GM23338 (cell line): ENCODE data around the gene RPL14. TPM values are rescaled to one million over a fixed set of nuclear protein-coding genes. Genes with fewer than 3 reads are reported as not detected.

ENCODE experiments used
- ATAC-seq: fragments of 200-7000 bp; cut with Tn5 transposase; 3 replicates; pipeline ENCODE4 v1.9.1; 2020
- DNase-seq: peaks from one replicate; pipeline ENCODE4 v3.0.0-alpha.2; 2015; ENCODE audit warnings: low spot score
- H2AFZ ChIP-seq: fragments of 200-600 bp; sonication (generic); 2 replicates; pipeline ENCODE4 v1.8.0; 2016; ENCODE audit warnings: antibody characterized with exemption, mild to moderate bottlenecking, moderate library complexity
- H3F3A ChIP-seq: fragments of 200-600 bp; sonication (generic); replicated peaks from 2 replicates; pipeline ENCODE4 v1.8.0; 2017; ENCODE audit warnings: antibody characterized with exemption, mixed run types, low read depth
- H3K27ac ChIP-seq: fragments of 200-600 bp; sonication (generic); 2 replicates; pipeline ENCODE4 v1.6.1; 2016; ENCODE audit warnings: low read depth
- H3K27me3 ChIP-seq: fragments of 200-600 bp; sonication (generic); 2 replicates; pipeline ENCODE4 v1.8.0; 2016; ENCODE audit warnings: mild to moderate bottlenecking, mixed run types, moderate library complexity; ENCODE audit not compliant: insufficient read depth
- H3K36me3 ChIP-seq: fragments of 200-600 bp; sonication (generic); 2 replicates; pipeline ENCODE4 v1.8.0; 2016; ENCODE audit warnings: mild to moderate bottlenecking; ENCODE audit not compliant: insufficient read depth
- H3K4me1 ChIP-seq: fragments of 200-600 bp; sonication (generic); 2 replicates; pipeline ENCODE4 v1.8.0; 2016; ENCODE audit warnings: mild to moderate bottlenecking, moderate library complexity; ENCODE audit not compliant: insufficient read depth
- H3K4me2 ChIP-seq: fragments of 200-600 bp; sonication (generic); 2 replicates; pipeline ENCODE4 v1.7.1; 2017; ENCODE audit warnings: mixed run types
- H3K4me3 ChIP-seq: fragments of 200-600 bp; sonication (generic); 2 replicates; pipeline ENCODE4 v1.6.1; 2016; ENCODE audit warnings: mixed run types
- H3K79me2 ChIP-seq: fragments of 200-600 bp; sonication (generic); replicated peaks from 2 replicates; pipeline ENCODE4 v1.8.0; 2017; ENCODE audit warnings: mild to moderate bottlenecking; ENCODE audit not compliant: insufficient read depth
- H3K9me2 ChIP-seq: fragments of 200-600 bp; sonication (generic); 2 replicates; pipeline ENCODE4 v1.8.0; 2017; ENCODE audit not compliant: insufficient read depth
- H4K20me1 ChIP-seq: fragments of 200-600 bp; sonication (generic); replicated peaks from 2 replicates; pipeline ENCODE4 v1.8.0; 2017; ENCODE audit warnings: mild to moderate bottlenecking; ENCODE audit not compliant: insufficient read depth
- H3K27ac Mint-ChIP-seq: 2 replicates; pipeline ENCODE4 v1.8.0; 2020; ENCODE audit warnings: inconsistent platforms, mild to moderate bottlenecking, moderate library complexity, mixed read lengths
- H3K27me3 Mint-ChIP-seq: 3 replicates; pipeline ENCODE4 v1.8.0; 2022; ENCODE audit warnings: low read depth, mild to moderate bottlenecking, moderate library complexity, mixed read lengths, inconsistent platforms; ENCODE audit not compliant: insufficient read depth, poor library complexity
- H3K36me3 Mint-ChIP-seq: 3 replicates; pipeline ENCODE4 v1.8.0; 2021; ENCODE audit warnings: low read depth, mild to moderate bottlenecking, inconsistent platforms, moderate library complexity, mixed read lengths
- H3K4me1 Mint-ChIP-seq: 3 replicates; pipeline ENCODE4 v1.8.0; 2020; ENCODE audit warnings: mild to moderate bottlenecking, inconsistent platforms, mixed read lengths
- H3K4me3 Mint-ChIP-seq: 3 replicates; pipeline ENCODE4 v1.8.0; 2021; ENCODE audit warnings: moderate library complexity, mild to moderate bottlenecking, inconsistent platforms, mixed read lengths
- H3K9me3 Mint-ChIP-seq: 3 replicates; pipeline ENCODE4 v1.8.0; 2020; ENCODE audit warnings: moderate library complexity, mild to moderate bottlenecking, inconsistent platforms, mixed read lengths
- CREB1 ChIP-seq: fragments of 250-450 bp; sonication (Bioruptor Pico); IDR thresholded peaks from 2 replicates; pipeline ENCODE4 v1.5.0; 2020; ENCODE audit warnings: low read depth, mild to moderate bottlenecking, moderate library complexity
- CTCF ChIP-seq, 2 experiments: fragments of 200-600 bp in 1 of 2; sonication (generic) in 1 of 2; conservative IDR thresholded peaks; 2 replicates each; pipeline versions ENCODE4 v1.5.1 to v1.6.1; 2016 to 2017; ENCODE audit warnings: antibody characterized with exemption in 2 of 2, low read depth in 2 of 2, mild to moderate bottlenecking in 2 of 2, moderate library complexity in 1 of 2
- ETS1 ChIP-seq: IDR thresholded peaks from 2 replicates; pipeline ENCODE4 v1.6.1; 2016; ENCODE audit warnings: antibody characterized with exemption
- EZH2 ChIP-seq: fragments of 200-600 bp; sonication (generic); IDR thresholded peaks from one replicate; pipeline ENCODE4 v1.8.0; 2017; ENCODE audit warnings: antibody characterized with exemption, mild to moderate bottlenecking, low read depth; ENCODE audit not compliant: unreplicated experiment
- EZH2phosphoT487 ChIP-seq: fragments of 200-600 bp; sonication (generic); IDR thresholded peaks from one replicate; pipeline ENCODE4 v1.8.1; 2018; ENCODE audit warnings: antibody characterized with exemption; ENCODE audit not compliant: unreplicated experiment
- JUNB ChIP-seq: IDR thresholded peaks from one replicate; pipeline ENCODE4 v1.6.1; 2016; ENCODE audit warnings: antibody characterized with exemption; ENCODE audit not compliant: unreplicated experiment
- NANOG ChIP-seq: IDR thresholded peaks from 2 replicates; pipeline ENCODE4 v1.6.1; 2016; ENCODE audit warnings: antibody characterized with exemption, borderline replicate concordance
- POLR2AphosphoS5 ChIP-seq: IDR thresholded peaks from 2 replicates; pipeline ENCODE4 v1.6.1; 2016; ENCODE audit warnings: antibody characterized with exemption, low read depth
- REST ChIP-seq: IDR thresholded peaks from one replicate; pipeline ENCODE4 v1.6.1; 2018; ENCODE audit warnings: antibody characterized with exemption; ENCODE audit not compliant: unreplicated experiment
- STAT1 ChIP-seq: IDR thresholded peaks from one replicate; pipeline ENCODE4 v1.6.1; 2016; ENCODE audit warnings: antibody characterized with exemption; ENCODE audit not compliant: unreplicated experiment
- ZNF114 ChIP-seq: fragments of 250-450 bp; sonication (Bioruptor Pico); IDR thresholded peaks from 2 replicates; pipeline ENCODE4 v1.5.0; 2020; ENCODE audit warnings: mild to moderate bottlenecking, moderate library complexity
- ZNF331 ChIP-seq: fragments of 250-450 bp; sonication (Bioruptor Pico); IDR thresholded peaks from 2 replicates; pipeline ENCODE4 v1.5.0; 2020; ENCODE audit warnings: low read depth, mild to moderate bottlenecking, moderate library complexity
- ZNF462 ChIP-seq: fragments of 250-450 bp; sonication (Bioruptor Pico); IDR thresholded peaks from 2 replicates; pipeline ENCODE4 v1.5.0; 2020; ENCODE audit warnings: mild to moderate bottlenecking, moderate library complexity
- polyA plus RNA-seq: library from polyadenylated mRNA; unstranded; fragments of >200 nt; fragmentation: Nextera tagmentation; extraction: Ambion mirVana; gene quantifications from 2 replicates; pipeline ENCODE4 v1.2.1, GENCODE V29; 2016
- total RNA-seq: library from RNA; depleted of rRNA; stranded (reverse); fragments of >200 nt; shearing (Covaris generic); gene quantifications from 2 replicates; pipeline ENCODE4 v1.2.3, GENCODE V29; 2014

RPL14 gene
- total and polyA plus RNA-seq, 2 experiments from 2014 or later = 596 to 1,748 TPM

GRCh38 chr3:40504636-40505430 is 47.7 kb downstream of the RPL14 start:
- ATAC-seq (no peak), DNase-seq (no peak)
- Histone ChIP-seq H3K79me2 (peaks cover 36% of the 10 kb centered on the region), H3K36me3 (0 out of 2 replicates have a peak, but pooled peaks cover 5% of the 10 kb centered on the region), H3K4me1 (peaks cover 17% of the 10 kb centered on the region), H3K4me3 (peak overlapping the region; percentile 69), H3K27me3 (no peaks in the 10 kb centered on the region), H3K27ac (no peak overlapping the region), H2AFZ (peak overlapping the region; percentile 99), H3F3A (0 out of 2 replicates have a peak, but pooled peaks cover 2% of the 10 kb centered on the region), H3K4me2 (peak overlapping the region; percentile 91), H4K20me1 (0 out of 2 replicates have a peak, but pooled peaks cover 3% of the 10 kb centered on the region), H3K9me2 (no peaks in the 10 kb centered on the region)
- TF ChIP-seq EZH2 (no peak), ZNF331 (CRISPR knock-in tag) (no peak), ZNF462 (CRISPR knock-in tag) (no peak), REST (no peak), ZNF114 (no peak), POLR2AphosphoS5 (no peak), CREB1 (CRISPR knock-in tag) (no peak), CTCF (conservative IDR thresholded peaks at IDR 0.05; ENCODE audit: low read depth in 2 of 2) (no peak), EZH2phosphoT487 (no peak), JUNB (no peak), STAT1 (no peak), ETS1 (no peak), NANOG (no peak)
- peaks cover 3% of the 10 kb centered on the region for H3K27me3 Mint-ChIP-seq
- H3K4me3 Mint-ChIP-seq = peak overlapping the region; percentile 98
- peaks cover 22% of the 10 kb centered on the region for H3K36me3 Mint-ChIP-seq
- no peak overlapping the region for H3K27ac Mint-ChIP-seq
- peaks cover 5% of the 10 kb centered on the region for H3K4me1 Mint-ChIP-seq
- no peaks in the 10 kb centered on the region for H3K9me3 Mint-ChIP-seq
